Endothelial cell of umbilical vein (primary cell): Measurements from ENCODE around the gene IL17RD. TPM values are rescaled to one million over a fixed set of nuclear protein-coding genes. Genes with fewer than 3 reads are reported as not detected.

Source experiments
- BruUV-seq: library from RNA; stranded (reverse); fragments of 400-500 nt; replicated peaks from 2 replicates; lab custom pipeline; 2021; lab: Mats Ljungman, UMichigan
- CTCF ChIA-PET: fragments of 300-600, 350-600 bp; sonication (Branson Sonifier 250); formaldehyde crosslinking; loops from one replicate; lab custom pipeline; 2021; ENCODE audit warnings: antibody characterized with exemption, inconsistent platforms; lab: Charles Lee
- POLR2A ChIA-PET: fragments of 300-600, 350-600 bp; sonication (Branson Sonifier 250); formaldehyde crosslinking; loops from one replicate; lab custom pipeline; 2021; ENCODE audit warnings: antibody characterized with exemption, inconsistent platforms; lab: Charles Lee
- DNase-seq: peaks from one replicate; pipeline ENCODE4 v3.0.0-alpha.2; 2011; ENCODE audit warnings: low read depth, low spot score
- FAIRE-seq: peaks from 2 replicates; lab custom pipeline; 2011; peaks lifted over from hg19 to GRCh38; lab: Jason Lieb, UNC
- H2AFZ ChIP-seq: 2 replicates; pipeline ENCODE4 v1.6.0; 2012; ENCODE audit warnings: low read depth, low read length, control low read depth, inconsistent platforms
- H3K27ac ChIP-seq: 2 replicates; pipeline ENCODE4 v1.5.1; 2011; ENCODE audit warnings: low read depth, mild to moderate bottlenecking, control low read depth, low read length, moderate library complexity; ENCODE audit not compliant: insufficient read depth
- H3K27me3 ChIP-seq, 2 experiments: 2 replicates each; pipeline versions ENCODE4 v1.6.0 to v1.6.1; 2011; ENCODE audit warnings: low read length in 2 of 2, mixed read lengths in 1 of 2; ENCODE audit not compliant: control insufficient read depth in 2 of 2, insufficient read depth in 2 of 2
- H3K36me3 ChIP-seq, 2 experiments: 2 replicates in 1 of 2; 3 replicates in 1 of 2; pipeline ENCODE4 v1.5.1; 2011; ENCODE audit warnings: low read length in 2 of 2, mild to moderate bottlenecking in 1 of 2, moderate library complexity in 1 of 2; ENCODE audit not compliant: control insufficient read depth in 2 of 2, insufficient read depth in 2 of 2; ENCODE audit errors: extremely low read depth in 1 of 2
- H3K4me1 ChIP-seq: 3 replicates; pipeline ENCODE4 v1.5.1; 2011; ENCODE audit warnings: mild to moderate bottlenecking, low read length; ENCODE audit not compliant: control insufficient read depth, insufficient read depth; ENCODE audit errors: extremely low read depth
- H3K4me2 ChIP-seq: 2 replicates; pipeline ENCODE4 v1.6.1; 2011; ENCODE audit warnings: low read length, control low read depth, mixed read lengths; ENCODE audit not compliant: insufficient read depth
- H3K4me3 ChIP-seq, 3 experiments: fragments of 200-600 bp in 1 of 3; sonication (generic), shearing (Covaris generic) in 1 of 3; replicated peaks in 1 of 3; 2 replicates each; pipeline ENCODE4 v1.5.1; 2011 to 2016; ENCODE audit warnings: control low read depth in 3 of 3, low read length in 3 of 3, mild to moderate bottlenecking in 2 of 3, inconsistent platforms in 1 of 3, low read depth in 1 of 3, moderate library complexity in 1 of 3; ENCODE audit not compliant: insufficient read depth in 1 of 3
- H3K79me2 ChIP-seq: 2 replicates; pipeline ENCODE4 v1.6.0; 2012; ENCODE audit warnings: low read length, inconsistent platforms; ENCODE audit not compliant: control insufficient read depth, insufficient read depth
- H3K9ac ChIP-seq: replicated peaks from 2 replicates; pipeline ENCODE3; 2011; ENCODE audit warnings: low read length, control low read depth; ENCODE audit not compliant: insufficient read depth; ENCODE audit errors: extremely low read depth
- H3K9me1 ChIP-seq: replicated peaks from 3 replicates; pipeline ENCODE4 v1.6.0; 2011; ENCODE audit warnings: mild to moderate bottlenecking, low read length; ENCODE audit not compliant: control insufficient read depth, insufficient read depth; ENCODE audit errors: extremely low read depth
- H3K9me3 ChIP-seq: replicated peaks from 2 replicates; pipeline ENCODE4 v1.5.1; 2012; ENCODE audit warnings: low read length, inconsistent platforms; ENCODE audit not compliant: control insufficient read depth, insufficient read depth
- H4K20me1 ChIP-seq: replicated peaks from 2 replicates; pipeline ENCODE3; 2011; ENCODE audit warnings: mild to moderate bottlenecking, low read length; ENCODE audit not compliant: control insufficient read depth, insufficient read depth; ENCODE audit errors: extremely low read depth
- EZH2 ChIP-seq: IDR thresholded peaks from 2 replicates; pipeline ENCODE4 v1.6.1; 2012; ENCODE audit warnings: borderline replicate concordance, low read depth, mild to moderate bottlenecking, moderate library complexity, low read length, inconsistent platforms; ENCODE audit not compliant: severe bottlenecking
- GATA2 ChIP-seq: IDR thresholded peaks from 2 replicates; pipeline ENCODE4 v1.7.0; 2011; ENCODE audit warnings: low read depth, mild to moderate bottlenecking, moderate library complexity, mixed read lengths, low read length; ENCODE audit not compliant: insufficient read length, insufficient read depth
- JUN ChIP-seq: IDR thresholded peaks from 2 replicates; pipeline ENCODE4 v1.6.1; 2011; ENCODE audit warnings: borderline replicate concordance, low read depth; ENCODE audit not compliant: insufficient read length, insufficient read depth
- MYC ChIP-seq: IDR thresholded peaks from one replicate; pipeline ENCODE4 v1.6.1; 2011; ENCODE audit warnings: mild to moderate bottlenecking, low read depth, low read length
- POLR2A ChIP-seq: IDR thresholded peaks from 2 replicates; pipeline ENCODE4 v1.6.1; 2012; ENCODE audit warnings: low read depth, mild to moderate bottlenecking, control low read depth, low read length
- POLR2AphosphoS5 ChIP-seq: IDR thresholded peaks from 2 replicates; pipeline ENCODE4 v1.6.1; 2012; ENCODE audit warnings: low read depth, mild to moderate bottlenecking, control low read depth, low read length, moderate library complexity; ENCODE audit not compliant: insufficient read depth
- dilution Hi-C: fragments of 300-500 bp; cut with MboI; formaldehyde crosslinking; loops from one replicate; pipeline ENCODE4 v1.15.0; 2019; ENCODE audit warnings: low sequenced_read_pairs; ENCODE audit not compliant: extremely low pct_ligation_motif_present
- intact Hi-C: fragments of 100-400 bp; cut with micrococcal nuclease; formaldehyde crosslinking; loops from one replicate; pipeline ENCODE4 v1.10.0; 2022
- polyA plus RNA-seq, 4 experiments: library from polyadenylated mRNA; depleted of rRNA in 3 of 4; stranded (reverse) in 3 of 4; unstranded in 1 of 4; fragments of >200 nt; gene quantifications; 2 replicates each; pipeline versions ENCODE4 v1.2.1 to v1.2.3, GENCODE V29; 2011 to 2012; ENCODE audit warnings: missing spikeins in 1 of 4
- total RNA-seq: library from RNA; stranded (reverse); gene quantifications from 2 replicates; pipeline ENCODE4 v1.2.3, GENCODE V29; 2021
- TF ChIP-seq, protein P1 (sequence below): IDR thresholded peaks from 2 replicates; pipeline ENCODE4 v1.6.1; 2011; ENCODE audit not compliant: insufficient read depth, insufficient read length
- TF ChIP-seq, protein P2 (sequence below), 2 donors: IDR thresholded peaks; 1 replicate in 1 of 2; 2 replicates in 1 of 2; pipeline ENCODE4 v1.5.1; 2011; ENCODE audit warnings: low read length in 2 of 2, mild to moderate bottlenecking in 2 of 2, moderate library complexity in 2 of 2, control low read depth in 1 of 2, inconsistent platforms in 1 of 2, low read depth in 1 of 2; ENCODE audit not compliant: insufficient read depth in 1 of 2; ENCODE audit errors: extremely low read depth in 1 of 2

Gene IL17RD
- total and polyA plus RNA-seq, 2 donors (not counting 3 experiments of a cell fraction or from before 2014, with no cell fraction given): 0.36 to 0.93 TPM

GRCh38 chr3:57157545-57157944 is 7.6 kb downstream of the IL17RD start:
- no peak for FAIRE-seq

DNA sequence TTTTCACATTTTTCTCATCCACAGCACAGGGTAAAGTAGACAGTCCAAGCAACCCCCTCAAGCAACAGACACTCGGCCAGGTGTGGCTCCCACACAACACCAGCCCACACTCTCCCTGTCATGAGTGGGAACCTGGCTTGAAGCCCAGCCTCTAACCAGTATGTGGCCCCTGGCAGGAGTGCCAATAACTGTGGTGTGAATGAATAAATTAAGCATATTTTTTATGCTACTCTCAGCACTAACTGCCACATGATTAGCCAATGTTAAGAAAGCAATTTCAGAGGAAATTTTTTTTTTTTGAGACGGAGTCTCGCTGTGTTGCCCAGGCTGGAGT is 9.9 kb downstream of the IL17RD start:
- dilution Hi-C loops: no loop called here
- no peaks in the 10 kb centered on the region for H4K20me1 ChIP-seq
- intact Hi-C loops: loop anchor here (10.0 kb wide), 1 partner anchor 160 kb away; no protein-coding TSS in a partner anchor
- H3K9me3 ChIP-seq: no peaks in the 10 kb centered on the region
- H3K4me3 ChIP-seq: no peak overlapping the region
- no peaks in the 10 kb centered on the region for H3K9me1 ChIP-seq
- no peak for DNase-seq
- ChIA-PET POLR2A (no interaction called here), CTCF (no interaction called here)
- peaks cover 19% of the 10 kb centered on the region for H3K4me1 ChIP-seq
- no peaks in the 10 kb centered on the region for H3K36me3 ChIP-seq
- H3K79me2 ChIP-seq: no peaks in the 10 kb centered on the region
- no peak for TF ChIP-seq MYC
- no peak for TF ChIP-seq JUN
- no peak for TF ChIP-seq POLR2A
- TF ChIP-seq, protein P1, sequence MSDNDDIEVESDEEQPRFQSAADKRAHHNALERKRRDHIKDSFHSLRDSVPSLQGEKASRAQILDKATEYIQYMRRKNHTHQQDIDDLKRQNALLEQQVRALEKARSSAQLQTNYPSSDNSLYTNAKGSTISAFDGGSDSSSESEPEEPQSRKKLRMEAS: no peak
- no peak for TF ChIP-seq EZH2
- TF ChIP-seq POLR2AphosphoS5: no peak
- TF ChIP-seq GATA2: no peak
- TF ChIP-seq, protein P2, sequence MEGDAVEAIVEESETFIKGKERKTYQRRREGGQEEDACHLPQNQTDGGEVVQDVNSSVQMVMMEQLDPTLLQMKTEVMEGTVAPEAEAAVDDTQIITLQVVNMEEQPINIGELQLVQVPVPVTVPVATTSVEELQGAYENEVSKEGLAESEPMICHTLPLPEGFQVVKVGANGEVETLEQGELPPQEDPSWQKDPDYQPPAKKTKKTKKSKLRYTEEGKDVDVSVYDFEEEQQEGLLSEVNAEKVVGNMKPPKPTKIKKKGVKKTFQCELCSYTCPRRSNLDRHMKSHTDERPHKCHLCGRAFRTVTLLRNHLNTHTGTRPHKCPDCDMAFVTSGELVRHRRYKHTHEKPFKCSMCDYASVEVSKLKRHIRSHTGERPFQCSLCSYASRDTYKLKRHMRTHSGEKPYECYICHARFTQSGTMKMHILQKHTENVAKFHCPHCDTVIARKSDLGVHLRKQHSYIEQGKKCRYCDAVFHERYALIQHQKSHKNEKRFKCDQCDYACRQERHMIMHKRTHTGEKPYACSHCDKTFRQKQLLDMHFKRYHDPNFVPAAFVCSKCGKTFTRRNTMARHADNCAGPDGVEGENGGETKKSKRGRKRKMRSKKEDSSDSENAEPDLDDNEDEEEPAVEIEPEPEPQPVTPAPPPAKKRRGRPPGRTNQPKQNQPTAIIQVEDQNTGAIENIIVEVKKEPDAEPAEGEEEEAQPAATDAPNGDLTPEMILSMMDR (IDR thresholded peaks at IDR 0.05; ENCODE audit: extremely low read depth in 1 of 2, insufficient read depth in 1 of 2, low read depth in 1 of 2, low read length in 2 of 2): no peak
- H3K27ac ChIP-seq: no peak overlapping the region
- FAIRE-seq: no peak
- H2AFZ ChIP-seq: no peak overlapping the region
- no peak overlapping the region for H3K9ac ChIP-seq
- peaks cover 48 to 57% of the 10 kb centered on the region in 2 experiments for H3K27me3 ChIP-seq
- H3K4me2 ChIP-seq: no peak overlapping the region
- BruUV-seq: no TSS peak

More at GRCh38 chr3:57157545-57157944, 7.6 kb downstream of the IL17RD start:
- intact Hi-C loops (loop anchor here (10.0 kb wide), 1 partner anchor 163 kb away; no protein-coding TSS in a partner anchor), dilution Hi-C loops (no loop called here)
- Histone ChIP-seq H3K4me1 (peaks cover 6% of the 10 kb centered on the region), H3K9me3 (no peaks in the 10 kb centered on the region), H3K36me3 (no peaks in the 10 kb centered on the region), H3K27ac (no peak overlapping the region), H3K27me3 (peaks cover 62 to 70% of the 10 kb centered on the region in 2 experiments), H3K4me3 (no peak overlapping the region), H3K9ac (no peak overlapping the region), H3K4me2 (no peak overlapping the region), H3K79me2 (no peaks in the 10 kb centered on the region), H3K9me1 (no peaks in the 10 kb centered on the region), H2AFZ (no peak overlapping the region), H4K20me1 (no peaks in the 10 kb centered on the region)
- CTCF ChIA-PET: no interaction called here
- no peak for DNase-seq
- TF ChIP-seq POLR2A (no peak), JUN (no peak)
- POLR2A ChIA-PET: no interaction called here
- BruUV-seq: no TSS peak
